Cardiac septum (tissue), 1 donor: ENCODE data around the gene HABP4. TPM values are rescaled to one million over a fixed set of nuclear protein-coding genes. Genes with fewer than 3 reads are reported as not detected.
"Not testable (repeated sequence)": the region's sequence is repeated elsewhere in the genome, so short reads cannot be mapped to it uniquely, and the experiment has no call there.

ENCODE experiments used
- DNase-seq: peaks from one replicate; pipeline ENCODE4 v3.0.0-alpha.2; 2020; ENCODE audit warnings: low spot score
- intact Hi-C: fragments of 100-400 bp; cut with DNase I; formaldehyde crosslinking; loops from one replicate; pipeline ENCODE4 v1.14.0; 2022
- total RNA-seq: library from RNA; stranded (reverse); fragmentation: NEBNext Ultra II Directional; extraction: Animal tissue kit (Norgen Biotek cat#: 25700); gene quantifications from one replicate; pipeline ENCODE4 v1.2.1, GENCODE V29; 2021
- donor health status: DM: no; HTN: no; CAD: no.

HABP4 gene
- total RNA-seq, 1 donor from 2014 or later, result 29.7 TPM

- intact Hi-C loops, result no loop called here
Measured at GRCh38 chr9:96491079-96491879, 41.3 kb downstream of the HABP4 start.

GRCh38 chr9:96491880-96492525, 42.0 kb downstream of the HABP4 start:
- no peak for DNase-seq
- intact Hi-C loops, result no loop called here

More at GRCh38 chr9:96491079-96491879, 41.3 kb downstream of the HABP4 start:
- DNase-seq, result no peak

- intact Hi-C loops, result no loop called here
- DNase-seq, result no peak
Measured at GRCh38 chr9:96492993-96493531, 43.1 kb downstream of the HABP4 start.

GRCh38 chr9:96493757-96494156, 43.8 kb downstream of the HABP4 start:
- DNase-seq, result no peak
- intact Hi-C loops, result no loop called here

- DNase-seq, result no peak
- intact Hi-C loops, result no loop called here
Measured at GRCh38 chr9:96494215-96494800, 44.3 kb downstream of the HABP4 start.

- intact Hi-C loops, result no loop called here
- DNase-seq, result no peak
Measured at GRCh38 chr9:96495341-96495740, 45.4 kb downstream of the HABP4 start.

GRCh38 chr9:96496368-96497116, 46.6 kb downstream of the HABP4 start:
- intact Hi-C loops, result no loop called here
- no peak for DNase-seq

- DNase-seq, result no peak
- intact Hi-C loops, result no loop called here
Measured at GRCh38 chr9:96497117-96497399, 47.1 kb downstream of the HABP4 start.

- no peak for DNase-seq
- intact Hi-C loops, result no loop called here
Measured at GRCh38 chr9:96498796-96499195, 48.8 kb downstream of the HABP4 start.

- no peak for DNase-seq
- intact Hi-C loops, result no loop called here
Measured at GRCh38 chr9:96499257-96499656, 49.3 kb downstream of the HABP4 start.

GRCh38 chr9:96500696-96501632, 51.0 kb downstream of the HABP4 start:
- no peak for DNase-seq
- intact Hi-C loops, result no loop called here

GRCh38 chr9:96501633-96502538, 51.9 kb downstream of the HABP4 start:
- no peak for DNase-seq
- intact Hi-C loops, result no loop called here

- intact Hi-C loops, result no loop called here
- no peak for DNase-seq
Measured at GRCh38 chr9:96502539-96503373, 52.8 kb downstream of the HABP4 start.

- intact Hi-C loops, DNase-seq: not testable (repeated sequence)
Measured at GRCh38 chr9:96503374-96503748, 53.4 kb downstream of the HABP4 start.

GRCh38 chr9:96503918-96504317, 53.9 kb downstream of the HABP4 start:
- intact Hi-C loops, result no loop called here

GRCh38 chr9:96505316-96505991, 55.5 kb downstream of the HABP4 start:
- no peak for DNase-seq
- intact Hi-C loops, result loop anchor here (5.0 kb wide), 1 partner anchor 62 kb away; no protein-coding TSS in a partner anchor

More at GRCh38 chr9:96503918-96504317, 53.9 kb downstream of the HABP4 start:
- DNase-seq, result no peak
